ENCODE data around the gene MGLL.

MGLL gene

GRCh38 chr3:127770671-127771355, 51.5 kb downstream of the MGLL start:
- peak; percentile 97 for DNase-seq

GRCh38 chr3:127769284-127770081, 52.8 kb downstream of the MGLL start:
- no peak for DNase-seq

DNA sequence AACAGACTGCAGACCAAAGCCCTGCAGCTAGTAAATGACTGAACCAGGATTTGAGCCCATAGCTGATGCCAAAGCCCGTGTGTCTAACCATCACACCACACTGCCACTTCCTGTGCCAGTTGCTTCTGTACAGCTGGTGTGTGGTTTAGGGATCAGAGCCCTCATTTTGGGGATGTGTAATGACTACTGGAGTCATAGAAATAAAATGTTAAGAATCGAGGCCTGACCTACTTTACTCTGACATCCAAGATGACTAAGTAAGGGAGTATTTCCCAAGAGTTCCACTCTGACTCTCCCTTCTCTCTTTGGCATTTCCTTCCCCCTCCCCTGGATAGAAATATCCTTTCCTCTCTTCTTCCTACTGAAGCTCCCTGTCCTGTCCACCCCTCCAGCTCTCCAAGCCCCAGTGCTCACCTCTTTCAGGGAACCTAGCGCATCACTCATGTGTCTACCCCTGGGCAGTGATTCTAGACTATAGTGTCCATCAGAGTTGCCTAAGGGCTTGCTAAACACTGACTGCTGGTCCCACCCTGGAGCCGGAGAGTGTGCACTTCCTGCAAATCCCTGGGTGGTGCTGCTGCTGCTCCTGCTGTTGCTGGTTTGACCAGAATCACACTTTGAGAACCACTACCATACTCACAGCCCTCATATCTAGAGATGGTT, 53.8 kb downstream of the MGLL start:
- DNase-seq = peak; percentile 90

DNA sequence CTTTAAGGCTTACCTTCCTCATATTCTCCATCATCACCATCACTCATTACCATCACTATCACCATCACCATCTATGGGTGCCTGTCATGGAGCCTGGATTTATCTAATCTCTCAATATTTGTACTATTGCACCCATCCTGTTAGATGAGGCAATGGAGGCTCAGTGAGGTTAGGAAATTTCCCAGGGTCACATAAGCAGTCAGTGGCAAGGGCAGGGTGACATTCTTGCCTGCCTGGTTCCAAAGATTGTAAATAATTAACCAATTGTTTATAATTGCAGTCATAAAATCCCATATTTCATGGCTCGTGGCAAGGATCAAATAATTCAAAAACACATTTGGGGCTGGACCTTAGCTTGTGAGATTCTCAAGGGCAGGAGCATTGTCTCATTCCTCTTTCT, 55.2 kb downstream of the MGLL start:
- no peak for DNase-seq

- DNase-seq = peak; percentile 16
Measured at GRCh38 chr3:127765735-127766134, 56.6 kb downstream of the MGLL start.

DNA sequence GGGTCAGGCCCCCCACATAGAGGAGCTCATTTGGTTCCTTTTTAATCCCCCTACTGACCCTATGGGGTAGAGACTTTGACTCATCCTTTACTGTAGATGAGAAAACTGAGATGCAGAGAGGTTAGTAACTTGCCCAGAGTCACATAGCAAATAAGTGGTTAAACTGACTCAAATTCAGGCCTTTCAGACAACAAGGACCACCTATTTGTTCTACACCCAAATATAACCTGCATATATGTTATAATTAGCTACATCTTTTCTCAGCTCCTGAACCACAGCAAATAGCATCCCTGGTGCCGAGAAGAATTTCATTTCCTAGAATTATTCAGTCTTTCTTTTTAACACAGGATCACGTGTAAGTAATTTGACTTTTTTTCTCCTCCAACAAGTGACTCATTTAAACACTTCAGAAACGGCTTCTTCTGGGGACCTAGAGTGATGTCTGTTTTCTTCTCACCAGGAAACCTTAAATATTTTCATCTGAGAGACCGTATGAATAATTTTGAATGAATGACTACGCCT, 57.4 kb downstream of the MGLL start:
- peak; percentile 24 for DNase-seq

- DNase-seq = no peak
Measured at GRCh38 chr3:127764301-127764700, 58.0 kb downstream of the MGLL start.

DNA sequence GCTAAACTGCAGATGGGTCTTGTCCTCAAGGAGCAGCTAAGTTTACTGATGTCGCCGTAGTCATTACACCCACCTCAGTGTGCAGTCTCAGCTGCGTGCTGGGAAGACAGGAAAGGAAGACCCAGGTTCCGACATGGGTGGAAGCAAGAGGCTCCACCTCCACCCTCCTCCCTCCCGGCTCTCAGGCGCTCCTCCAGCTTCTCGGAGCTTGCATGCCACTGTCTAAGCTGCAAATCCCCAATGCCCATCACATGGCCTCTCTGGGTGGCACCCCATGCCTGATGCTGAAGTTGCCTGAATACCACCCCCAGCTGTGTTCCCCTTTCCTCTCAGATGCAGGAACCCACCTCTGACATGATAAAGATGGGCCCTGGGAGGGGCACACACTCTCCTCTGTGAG, 58.5 kb downstream of the MGLL start:
- no peak for DNase-seq

DNA sequence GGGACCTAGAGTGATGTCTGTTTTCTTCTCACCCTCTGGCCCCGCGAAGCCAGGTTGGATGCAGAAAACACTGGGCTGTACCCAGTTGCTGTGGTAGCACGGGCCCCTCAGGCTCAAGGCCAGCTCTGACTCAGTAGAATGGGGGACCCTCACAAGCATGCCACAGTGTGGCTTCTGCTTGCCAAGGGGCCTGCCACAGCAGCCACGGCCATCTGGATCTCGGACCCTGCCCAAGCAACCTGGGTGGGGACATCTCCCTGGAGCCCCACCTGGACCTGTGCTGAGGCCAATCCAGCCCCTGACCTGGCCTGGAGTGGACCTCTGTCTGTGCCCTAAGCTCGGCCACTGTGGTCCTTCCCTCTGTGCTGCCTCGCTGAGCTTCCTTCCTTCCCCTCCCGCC, 59.0 kb downstream of the MGLL start:
- DNase-seq = no peak

GRCh38 chr3:127762787-127763105, 59.6 kb downstream of the MGLL start:
- DNase-seq = no peak

DNA sequence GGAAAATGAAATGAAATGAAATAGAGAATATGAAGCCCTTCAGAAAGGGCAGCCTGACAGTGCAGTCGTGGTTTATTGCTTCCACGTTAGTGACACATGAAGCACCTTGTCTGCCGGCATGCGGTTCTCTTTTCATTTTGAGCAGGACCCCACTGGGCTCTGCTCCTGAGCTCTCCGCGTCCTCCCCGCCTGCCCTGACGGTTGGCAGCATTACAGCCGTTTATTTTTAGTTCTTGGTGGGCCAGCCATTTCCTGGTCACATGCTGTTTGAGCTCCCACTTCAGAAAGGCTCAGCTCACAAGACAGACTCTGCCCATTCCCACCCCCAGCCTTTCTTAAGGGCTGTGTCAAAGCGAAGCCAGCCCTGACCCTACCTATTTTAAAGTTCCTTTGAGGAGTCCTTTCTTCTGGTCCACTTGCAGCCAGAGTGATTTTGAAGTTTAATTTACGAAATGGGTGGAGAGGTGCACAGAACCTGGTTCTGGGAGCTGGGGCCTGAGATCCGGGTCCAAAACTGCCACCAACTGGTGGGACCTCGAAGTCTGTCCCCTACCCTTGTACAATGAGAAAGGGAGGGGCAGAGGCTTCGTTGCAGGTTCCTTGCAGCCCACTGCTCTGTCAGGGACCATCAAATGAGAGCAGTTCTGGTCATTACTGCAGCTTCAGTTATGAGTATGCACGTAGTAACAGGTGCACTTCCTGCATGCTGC, 60.1 kb downstream of the MGLL start:
- peak; percentile 74 for DNase-seq

DNA sequence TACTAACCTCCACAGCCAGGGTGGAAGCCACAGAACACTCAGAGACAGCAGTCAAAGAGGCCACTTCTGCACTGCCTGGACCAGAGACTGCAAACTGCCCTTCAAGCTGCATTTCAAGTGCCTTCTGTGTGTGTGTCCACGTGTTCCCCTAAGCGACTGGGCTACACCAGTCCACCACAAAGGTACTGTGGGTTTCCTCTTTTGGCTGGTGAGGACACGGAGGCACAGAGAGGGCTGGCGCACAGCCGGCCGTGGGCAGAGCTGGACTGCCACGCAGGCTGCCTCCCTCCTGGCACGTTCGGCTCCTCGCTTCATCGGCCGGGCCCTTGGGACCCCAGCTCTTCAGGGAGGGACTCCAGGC, 60.9 kb downstream of the MGLL start:
- DNase-seq = peak; percentile 63

GRCh38 chr3:127760791-127761440, 61.4 kb downstream of the MGLL start:
- no peak for DNase-seq

DNA sequence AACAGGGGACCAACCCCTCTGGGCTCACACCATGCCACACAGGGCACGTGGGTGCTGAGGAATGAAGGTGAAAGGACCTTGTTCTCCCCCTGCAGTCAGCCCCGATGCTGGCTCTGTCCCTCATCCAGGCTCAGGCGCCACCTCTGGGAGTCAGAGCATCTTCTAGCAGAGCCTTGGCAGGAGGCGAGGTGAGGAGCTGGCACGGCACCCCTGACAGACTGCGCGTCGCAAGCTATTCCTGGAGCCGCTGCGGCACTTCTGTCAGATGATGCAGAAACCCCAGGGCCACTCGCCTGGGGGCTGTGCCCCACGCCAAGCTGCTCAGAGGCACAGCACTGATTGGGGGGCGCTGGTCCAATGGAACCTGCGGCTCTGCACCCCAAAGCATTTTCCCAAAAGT, 62.0 kb downstream of the MGLL start:
- no peak for DNase-seq

DNA sequence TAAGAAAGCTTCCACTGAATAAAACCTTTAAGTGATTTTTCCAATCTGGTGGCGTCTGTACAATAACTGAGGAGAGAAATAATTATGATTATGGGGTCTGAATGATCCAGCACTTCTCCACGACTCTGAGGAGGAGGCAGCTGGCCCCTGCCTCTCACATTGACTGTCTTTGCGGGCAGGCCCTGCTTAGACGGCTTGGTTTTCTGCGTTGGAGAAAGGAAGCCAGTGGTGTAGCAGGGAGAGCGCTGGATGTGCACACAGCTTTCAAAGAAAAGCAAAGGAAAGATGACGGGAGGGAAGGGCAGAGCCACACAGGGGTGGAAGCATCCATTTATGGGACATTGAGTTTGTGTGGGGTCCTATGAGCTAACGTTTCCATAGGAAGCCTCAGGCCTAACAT, 62.5 kb downstream of the MGLL start:
- no peak for DNase-seq

DNA sequence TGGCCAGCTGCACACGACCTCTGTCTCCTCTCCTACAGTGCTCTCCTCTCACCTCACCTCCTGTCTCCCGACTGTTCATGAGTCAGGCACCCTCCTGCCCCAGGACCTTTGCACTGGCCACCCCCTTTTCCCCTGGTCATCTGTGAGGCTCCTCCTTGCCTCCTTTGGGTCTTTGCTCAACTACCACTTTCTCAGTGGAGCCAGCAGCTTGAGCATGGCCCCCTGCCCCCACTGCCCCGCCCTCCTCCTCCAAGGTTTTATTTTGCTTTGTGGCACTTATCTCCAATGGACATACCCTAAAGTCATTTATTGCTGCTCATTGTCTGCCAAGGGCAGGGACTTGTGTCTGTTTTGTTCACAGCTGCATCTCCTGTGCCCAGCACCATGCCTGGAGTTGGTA, 64.3 kb downstream of the MGLL start:
- no peak for DNase-seq

- no peak for DNase-seq
Measured at GRCh38 chr3:127755305-127755681, 67.0 kb downstream of the MGLL start.

DNA sequence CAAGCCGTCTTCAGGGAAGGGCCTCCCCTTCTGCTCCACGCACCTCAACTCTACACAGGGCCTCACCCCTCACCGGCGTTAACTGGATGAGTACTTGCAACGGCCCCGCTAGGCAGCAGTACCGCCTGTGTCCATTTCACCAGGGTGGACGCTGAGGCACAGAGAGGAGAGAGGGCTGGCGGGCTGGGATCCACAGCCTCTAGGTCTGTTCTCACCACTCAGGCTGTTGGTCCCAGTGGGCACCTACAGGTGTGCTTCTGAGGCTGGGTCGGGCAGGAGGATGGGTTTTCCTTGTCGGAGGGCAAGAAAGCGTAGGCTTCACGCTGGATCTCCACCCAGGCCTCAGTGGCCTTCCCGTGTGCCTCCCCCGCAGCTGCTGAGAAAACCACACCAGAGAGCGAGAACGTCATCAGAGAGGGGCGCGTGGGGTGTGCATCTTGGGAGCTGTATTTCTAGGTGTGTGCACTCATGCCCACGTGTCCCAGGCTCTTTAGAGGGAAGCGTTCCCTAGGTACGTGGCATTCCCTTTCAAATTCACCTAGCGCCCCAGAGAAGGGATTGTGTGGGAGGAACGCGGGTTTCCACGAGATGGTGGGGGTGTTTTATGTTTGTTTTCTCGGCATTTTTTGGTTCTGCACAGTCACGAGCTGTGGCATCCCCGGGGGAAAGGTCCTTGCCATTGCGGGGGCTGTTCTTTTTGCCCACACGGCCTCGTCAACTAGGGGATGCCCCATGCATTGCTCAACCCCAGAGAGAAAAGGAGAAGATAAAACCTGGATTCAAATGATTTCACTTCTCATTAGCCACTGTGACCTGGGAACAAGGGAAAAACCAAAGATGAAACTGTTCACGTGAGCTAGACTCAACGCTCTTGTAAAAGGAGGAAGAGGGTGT, 67.7 kb downstream of the MGLL start:
- DNase-seq = peak; percentile 89

GRCh38 chr3:127753898-127754410, 68.4 kb downstream of the MGLL start:
- peak; percentile 59 for DNase-seq

- DNase-seq = no peak
Measured at GRCh38 chr3:127753338-127753737, 69.0 kb downstream of the MGLL start.

DNA sequence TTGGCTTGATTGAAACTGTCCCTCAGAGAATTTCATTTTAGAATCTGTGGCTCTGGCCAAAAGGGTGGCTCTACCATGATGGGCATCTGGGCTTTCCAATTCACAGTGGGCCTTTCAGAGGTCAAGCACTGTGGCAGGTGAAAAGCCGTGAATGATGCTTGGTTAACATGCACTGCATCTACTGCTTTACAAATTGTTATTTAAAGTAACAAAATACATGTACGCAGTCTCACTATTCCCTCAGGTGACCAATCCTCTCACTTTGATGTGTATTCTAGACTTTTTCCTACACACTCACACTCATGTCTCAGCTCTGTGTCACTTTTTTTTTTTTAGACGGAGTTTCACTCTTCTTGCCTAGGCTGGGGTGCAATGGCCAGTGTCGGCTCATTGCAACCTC, 70.5 kb downstream of the MGLL start:
- no peak for DNase-seq
